GM12892 (cell line): Measurements from ENCODE around the gene SCN10A.

ENCODE experiments used
- POLR2A ChIP-seq: IDR thresholded peaks from 2 replicates; pipeline ENCODE4 v1.6.1; 2011; ENCODE audit warnings: low read depth, low read length, control low read depth
- POLR2AphosphoS5 ChIP-seq: IDR thresholded peaks from 2 replicates; pipeline ENCODE4 v1.6.1; 2011; ENCODE audit warnings: low read depth, low read length, control low read depth
- TAF1 ChIP-seq: IDR thresholded peaks from 2 replicates; pipeline ENCODE4 v1.6.1; 2011; ENCODE audit warnings: low read depth, mild to moderate bottlenecking, control low read depth, low read length, borderline replicate concordance

GRCh38 chr3:38740537-38740936 is 75.5 kb downstream of the SCN10A start:
- TF ChIP-seq POLR2AphosphoS5 (no peak), POLR2A (no peak), TAF1 (no peak)
